ENCODE results near the gene COL24A1. TPM values are rescaled to one million over a fixed set of nuclear protein-coding genes. Genes with fewer than 3 reads are reported as not detected.

The COL24A1 gene
- total and polyA plus RNA-seq, 2 of the 13 experiments (the other 11 are each of a cell fraction or from before 2014, with no cell fraction given) = 0.04 to 0.13 TPM

- TF ChIP-seq ZNF576 (CRISPR knock-in tag; IDR thresholded peaks at IDR 0.05) (no peak), ZNF839 (CRISPR knock-in tag; IDR thresholded peaks at IDR 0.05; ENCODE audit: borderline replicate concordance) (no peak), REST (IDR thresholded peaks at IDR 0.05; ENCODE audit: borderline replicate concordance in 1 of 2, low read depth in 1 of 2, low read length in 2 of 2) (peak in 1 of 2 experiments; percentile 42; a peak in 2 of 4 replicates), ZBTB42 (CRISPR knock-in tag; IDR thresholded peaks at IDR 0.05) (0 out of 2 replicates have a peak, but pooled peaks have one; percentile 46), ELF4 (CRISPR knock-in tag; IDR thresholded peaks at IDR 0.05; ENCODE audit: borderline replicate concordance) (peak; percentile 66), ZBTB21 (CRISPR knock-in tag; IDR thresholded peaks at IDR 0.05) (no peak), ZKSCAN8 (CRISPR knock-in tag; IDR thresholded peaks at IDR 0.05; ENCODE audit: borderline replicate concordance) (no peak), MYPOP (CRISPR knock-in tag; IDR thresholded peaks at IDR 0.05) (peak; percentile 90), CBX2 (IDR thresholded peaks at IDR 0.05; ENCODE audit: low read depth, low read length) (no peak), CBX2 (CRISPR knock-in tag; IDR thresholded peaks at IDR 0.05; ENCODE audit: low read depth) (no peak), HES4 (CRISPR knock-in tag; IDR thresholded peaks at IDR 0.05; ENCODE audit: borderline replicate concordance) (peak; percentile 69; the same call in 1 of the 2 replicates), DPF2 (CRISPR knock-in tag; IDR thresholded peaks at IDR 0.05; ENCODE audit: borderline replicate concordance, low read depth) (no peak), ZNF350 (CRISPR knock-in tag; IDR thresholded peaks at IDR 0.05; ENCODE audit: borderline replicate concordance, low read depth) (peak; percentile 74; the same call in 1 of the 2 replicates), ZNF235 (CRISPR knock-in tag; IDR thresholded peaks at IDR 0.05; ENCODE audit: borderline replicate concordance) (no peak), ZNF572 (CRISPR knock-in tag; IDR thresholded peaks at IDR 0.05) (no peak), ZNF567 (CRISPR knock-in tag; IDR thresholded peaks at IDR 0.05; ENCODE audit: borderline replicate concordance) (no peak; the same call in 1 of the 2 replicates), GLI4 (CRISPR knock-in tag; IDR thresholded peaks at IDR 0.05; ENCODE audit: borderline replicate concordance) (no peak), ATF7-NPFF (CRISPR knock-in tag; IDR thresholded peaks at IDR 0.05; ENCODE audit: low read depth) (0 out of 2 replicates have a peak, but pooled peaks have one; percentile 36)
- TF ChIP-seq, protein P1, sequence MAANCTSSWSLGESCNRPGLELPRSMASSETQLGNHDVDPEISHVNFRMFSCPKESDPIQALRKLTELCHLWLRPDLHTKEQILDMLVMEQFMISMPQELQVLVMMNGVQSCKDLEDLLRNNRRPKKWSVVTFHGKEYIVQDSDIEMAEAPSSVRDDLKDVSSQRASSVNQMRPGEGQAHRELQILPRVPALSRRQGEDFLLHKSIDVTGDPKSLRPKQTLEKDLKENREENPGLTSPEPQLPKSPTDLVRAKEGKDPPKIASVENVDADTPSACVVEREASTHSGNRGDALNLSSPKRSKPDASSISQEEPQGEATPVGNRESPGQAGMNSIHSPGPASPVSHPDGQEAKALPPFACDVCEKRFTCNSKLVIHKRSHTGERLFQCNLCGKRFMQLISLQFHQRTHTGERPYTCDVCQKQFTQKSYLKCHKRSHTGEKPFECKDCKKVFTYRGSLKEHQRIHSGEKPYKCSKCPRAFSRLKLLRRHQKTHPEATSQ (CRISPR knock-in tag; IDR thresholded peaks at IDR 0.05; ENCODE audit: borderline replicate concordance) = peak; percentile 41; the same call in 1 of the 2 replicates
- TF ChIP-seq, protein P2, sequence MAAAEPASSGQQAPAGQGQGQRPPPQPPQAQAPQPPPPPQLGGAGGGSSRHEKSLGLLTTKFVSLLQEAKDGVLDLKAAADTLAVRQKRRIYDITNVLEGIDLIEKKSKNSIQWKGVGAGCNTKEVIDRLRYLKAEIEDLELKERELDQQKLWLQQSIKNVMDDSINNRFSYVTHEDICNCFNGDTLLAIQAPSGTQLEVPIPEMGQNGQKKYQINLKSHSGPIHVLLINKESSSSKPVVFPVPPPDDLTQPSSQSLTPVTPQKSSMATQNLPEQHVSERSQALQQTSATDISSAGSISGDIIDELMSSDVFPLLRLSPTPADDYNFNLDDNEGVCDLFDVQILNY (CRISPR knock-in tag; conservative IDR thresholded peaks at IDR 0.05) = no peak
These were observed 448.4 kb downstream of the COL24A1 start, which contains the start of gene ZNHIT6 (continued) for GRCh38 chr1:85707990-85708828.
